ENCODE measurements around the gene FOXG1.

DNA sequence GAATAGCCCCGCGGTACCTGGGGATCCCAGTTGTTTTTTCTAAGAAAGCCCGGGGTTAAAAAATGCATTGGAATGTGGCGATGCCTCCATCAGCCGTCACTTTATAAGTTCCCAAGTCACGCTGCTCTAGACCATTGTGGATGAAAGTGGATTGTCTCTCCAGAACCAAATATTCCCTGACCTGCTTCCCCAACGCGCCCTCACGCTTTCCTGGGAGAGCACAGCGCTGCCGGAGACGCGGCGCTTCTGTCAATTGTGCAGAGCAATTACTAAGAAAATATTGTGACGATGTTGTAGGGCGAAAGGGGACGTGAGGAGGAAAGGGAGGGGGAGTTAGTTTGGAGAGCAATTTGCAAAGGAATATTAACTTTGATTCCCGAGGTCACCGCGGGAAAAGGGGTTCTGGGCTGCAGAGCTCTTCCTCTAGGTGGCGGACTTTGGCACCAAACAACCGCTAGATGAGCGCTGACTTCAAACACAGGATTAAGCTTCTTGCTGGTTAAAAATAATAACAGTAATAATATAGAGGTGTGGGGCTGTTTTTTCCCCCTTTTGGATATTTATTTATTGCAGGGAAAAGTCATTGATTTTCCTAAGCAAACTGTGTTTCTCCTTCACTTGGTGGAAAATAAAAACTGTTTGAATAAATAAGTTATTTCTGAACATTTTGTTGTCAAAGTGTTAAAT lies 9.6 kb upstream of the FOXG1 start:
- TF ChIP-seq, protein P1, sequence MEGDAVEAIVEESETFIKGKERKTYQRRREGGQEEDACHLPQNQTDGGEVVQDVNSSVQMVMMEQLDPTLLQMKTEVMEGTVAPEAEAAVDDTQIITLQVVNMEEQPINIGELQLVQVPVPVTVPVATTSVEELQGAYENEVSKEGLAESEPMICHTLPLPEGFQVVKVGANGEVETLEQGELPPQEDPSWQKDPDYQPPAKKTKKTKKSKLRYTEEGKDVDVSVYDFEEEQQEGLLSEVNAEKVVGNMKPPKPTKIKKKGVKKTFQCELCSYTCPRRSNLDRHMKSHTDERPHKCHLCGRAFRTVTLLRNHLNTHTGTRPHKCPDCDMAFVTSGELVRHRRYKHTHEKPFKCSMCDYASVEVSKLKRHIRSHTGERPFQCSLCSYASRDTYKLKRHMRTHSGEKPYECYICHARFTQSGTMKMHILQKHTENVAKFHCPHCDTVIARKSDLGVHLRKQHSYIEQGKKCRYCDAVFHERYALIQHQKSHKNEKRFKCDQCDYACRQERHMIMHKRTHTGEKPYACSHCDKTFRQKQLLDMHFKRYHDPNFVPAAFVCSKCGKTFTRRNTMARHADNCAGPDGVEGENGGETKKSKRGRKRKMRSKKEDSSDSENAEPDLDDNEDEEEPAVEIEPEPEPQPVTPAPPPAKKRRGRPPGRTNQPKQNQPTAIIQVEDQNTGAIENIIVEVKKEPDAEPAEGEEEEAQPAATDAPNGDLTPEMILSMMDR (IDR thresholded peaks at IDR 0.05): peak in 3 of 4 donors; percentile 52 to 57 (median 53)
- no peak for TF ChIP-seq POLR2A (IDR thresholded peaks at IDR 0.05)
